Thyroid gland (tissue), 4 donors: ENCODE data around the gene ENDOV. TPM values are rescaled to one million over a fixed set of nuclear protein-coding genes. Genes with fewer than 3 reads are reported as not detected.

ENCODE experiments used
- DNase-seq, 2 donors: peaks; one replicate each; pipeline ENCODE4 v3.0.0-alpha.2; 2019
- H3K27ac ChIP-seq, 3 donors: fragments of 200-600 bp; sonication (generic); 1 replicate in 2 of 3; 2 replicates in 1 of 3; pipeline ENCODE4 v1.5.1; 2016 to 2019; ENCODE audit warnings: mild to moderate bottlenecking in 1 of 3, moderate library complexity in 1 of 3
- H3K27me3 ChIP-seq: fragments of 200-600 bp; sonication (generic); one replicate; pipeline ENCODE4 v1.5.1; 2019
- H3K36me3 ChIP-seq, 2 donors: fragments of 200-600 bp; sonication (generic); one replicate each; pipeline ENCODE4 v1.5.1; 2016 to 2019
- H3K4me1 ChIP-seq, 2 donors: fragments of 200-600 bp; sonication (generic); one replicate each; pipeline ENCODE4 v1.5.1; 2017 to 2019
- H3K4me3 ChIP-seq, 3 donors: fragments of 200-600 bp; sonication (generic); replicated peaks in 1 of 3; 1 replicate in 2 of 3; 2 replicates in 1 of 3; pipeline ENCODE4 v1.5.1; 2016; ENCODE audit warnings: mild to moderate bottlenecking in 1 of 3
- H3K9me3 ChIP-seq: fragments of 200-600 bp; sonication (generic); one replicate; pipeline ENCODE4 v1.5.1; 2017
- CTCF ChIP-seq, 6 experiments: fragments of 200-600 bp in 3 of 6; fragments of 450-650 bp in 3 of 6; sonication (generic) in 3 of 6; IDR thresholded peaks; one replicate each; pipeline ENCODE4 v1.5.1; 2016 to 2019; ENCODE audit warnings: antibody characterized with exemption in 6 of 6, mild to moderate bottlenecking in 2 of 6, inconsistent platforms in 1 of 6, moderate library complexity in 1 of 6
- POLR2A ChIP-seq, 2 donors: fragments of 450-650 bp; IDR thresholded peaks; one replicate each; pipeline ENCODE4 v1.6.1; 2017; ENCODE audit warnings: antibody characterized with exemption in 2 of 2, mild to moderate bottlenecking in 2 of 2, moderate library complexity in 1 of 2
- WGBS, 2 donors: methylation state at CpG; one replicate each; pipeline ENCODE4 v1.1.5; 2017; 5-methylcytosine and 5-hydroxymethylcytosine counted together
- intact Hi-C: fragments of 100-400 bp; cut with DNase I; formaldehyde crosslinking; loops from one replicate; pipeline ENCODE4 v1.15.1; 2023
- total RNA-seq, 4 donors: library from RNA; depleted of rRNA; stranded (reverse); fragments of >200 nt; gene quantifications; one replicate each; pipeline ENCODE4 v1.2.3, GENCODE V29; 2016

ENDOV gene
- total RNA-seq, 4 donors from 2014 or later, result 18.8 to 37.1 (median 21.2) TPM

GRCh38 chr17:80422276-80422675 lies 7.3 kb downstream of the ENDOV start:
- TF ChIP-seq POLR2A (IDR thresholded peaks at IDR 0.05) (no peak), CTCF (IDR thresholded peaks at IDR 0.05) (no peak)
- peaks cover 0 to 6% of the 10 kb centered on the region in 2 donors for H3K4me1 ChIP-seq
- H3K27me3 ChIP-seq, result no peaks in the 10 kb centered on the region
- no peaks in the 10 kb centered on the region for H3K36me3 ChIP-seq
- H3K9me3 ChIP-seq, result no peaks in the 10 kb centered on the region
- H3K27ac ChIP-seq, result no peak overlapping the region
- no peak overlapping the region for H3K4me3 ChIP-seq
- WGBS, 2 donors, result 74 to 76% methylated on average over 18 of the region's 18 CpGs
- peak in 1 of 2 donors; percentile 51 for DNase-seq
- intact Hi-C loops, result loop anchor here (10.0 kb wide), 2 partner anchors 443 to 683 kb away; no protein-coding TSS in a partner anchor

GRCh38 chr17:80422981-80423380 lies 8.0 kb downstream of the ENDOV start:
- intact Hi-C loops, result loop anchor here (10.0 kb wide), 2 partner anchors 442 to 682 kb away; no protein-coding TSS in a partner anchor
- no peaks in the 10 kb centered on the region for H3K27me3 ChIP-seq
- H3K36me3 ChIP-seq, result no peaks in the 10 kb centered on the region
- H3K4me3 ChIP-seq, result no peak overlapping the region
- no peak for TF ChIP-seq CTCF (IDR thresholded peaks at IDR 0.05)
- no peaks in the 10 kb centered on the region for H3K9me3 ChIP-seq
- H3K27ac ChIP-seq, result no peak overlapping the region
- DNase-seq, result peak in 1 of 2 donors; percentile 15
- WGBS, 2 donors, result 69 to 78% methylated on average over 16 to 19 of the region's 20 CpGs
- peaks cover 0 to 6% of the 10 kb centered on the region in 2 donors for H3K4me1 ChIP-seq

- no peak overlapping the region for H3K27ac ChIP-seq
- H3K4me1 ChIP-seq, result peaks cover 0 to 6% of the 10 kb centered on the region in 2 donors
- no peaks in the 10 kb centered on the region for H3K9me3 ChIP-seq
- H3K4me3 ChIP-seq, result no peak overlapping the region
- no peaks in the 10 kb centered on the region for H3K27me3 ChIP-seq
- 53 to 61% methylated on average over 5 to 7 of the region's 13 CpGs for WGBS, 2 donors
- intact Hi-C loops, result loop anchor here (10.0 kb wide), 2 partner anchors 441 to 681 kb away; no protein-coding TSS in a partner anchor
- H3K36me3 ChIP-seq, result no peaks in the 10 kb centered on the region
- TF ChIP-seq CTCF (IDR thresholded peaks at IDR 0.05) (no peak), POLR2A (IDR thresholded peaks at IDR 0.05) (no peak)
- no peak for DNase-seq
Measured at GRCh38 chr17:80423536-80424225, 8.7 kb downstream of the ENDOV start.

GRCh38 chr17:80424261-80424660 lies 9.3 kb downstream of the ENDOV start:
- DNase-seq, result no peak
- Histone ChIP-seq H3K27ac (no peak overlapping the region), H3K9me3 (no peaks in the 10 kb centered on the region), H3K27me3 (no peaks in the 10 kb centered on the region), H3K4me1 (peaks cover 0 to 6% of the 10 kb centered on the region in 2 donors), H3K4me3 (no peak overlapping the region), H3K36me3 (no peaks in the 10 kb centered on the region)
- WGBS, 2 donors, result 50 to 79% methylated on average over 2 to 8 of the region's 8 CpGs
- intact Hi-C loops, result loop anchor here (10.0 kb wide), 2 partner anchors 441 to 681 kb away; no protein-coding TSS in a partner anchor
- no peak for TF ChIP-seq CTCF (IDR thresholded peaks at IDR 0.05)
- TF ChIP-seq POLR2A (IDR thresholded peaks at IDR 0.05), result no peak
